DMS114 treated with DMSO at 0.1 percent for 48 hours (cell line): Measurements from ENCODE around the gene CASKIN1.

Experiments
- DNase-seq: peaks from one replicate; lab custom pipeline; 2025; ENCODE audit not compliant: unreplicated experiment; lab: John Stamatoyannopoulos, UW

Gene CASKIN1

GRCh38 chr16:2176047-2176446 is 20.4 kb downstream of the CASKIN1 start:
- no peak for DNase-seq

GRCh38 chr16:2175454-2175853 is 21.0 kb downstream of the CASKIN1 start:
- no peak for DNase-seq

- DNase-seq = no peak
These were observed 21.8 kb downstream of the CASKIN1 start for GRCh38 chr16:2174396-2175131.

GRCh38 chr16:2173916-2174315 is 22.5 kb downstream of the CASKIN1 start:
- no peak for DNase-seq

- DNase-seq = no peak
These were observed 23.0 kb downstream of the CASKIN1 start for GRCh38 chr16:2173366-2173765.

- DNase-seq = no peak
These were observed 23.6 kb downstream of the CASKIN1 start for GRCh38 chr16:2172688-2173335.

GRCh38 chr16:2171601-2172178 is 24.7 kb downstream of the CASKIN1 start:
- DNase-seq = no peak

- DNase-seq = no peak
These were observed 25.6 kb downstream of the CASKIN1 start for GRCh38 chr16:2170587-2171435.

- no peak for DNase-seq
These were observed 26.3 kb downstream of the CASKIN1 start for GRCh38 chr16:2170080-2170479.

GRCh38 chr16:2167068-2167638 is 29.3 kb downstream of the CASKIN1 start:
- no peak for DNase-seq

GRCh38 chr16:2166263-2167067 is 29.9 kb downstream of the CASKIN1 start:
- no peak for DNase-seq

- DNase-seq = no peak
These were observed 30.5 kb downstream of the CASKIN1 start for GRCh38 chr16:2165861-2166260.

- no peak for DNase-seq
These were observed 33.1 kb downstream of the CASKIN1 start for GRCh38 chr16:2163211-2163881.

- DNase-seq = no peak
These were observed 33.7 kb downstream of the CASKIN1 start for GRCh38 chr16:2162676-2163118.

GRCh38 chr16:2161911-2162310 is 34.5 kb downstream of the CASKIN1 start:
- no peak for DNase-seq

GRCh38 chr16:2160915-2161551 is 35.4 kb downstream of the CASKIN1 start:
- no peak for DNase-seq

GRCh38 chr16:2159175-2159838 is 37.1 kb downstream of the CASKIN1 start:
- no peak for DNase-seq

GRCh38 chr16:2158262-2158638 is 38.2 kb downstream of the CASKIN1 start:
- DNase-seq = no peak
